Cardiac muscle cell (in vitro differentiated cells and primary cell): ENCODE data around the gene CTNNA2. TPM values are rescaled to one million over a fixed set of nuclear protein-coding genes. Genes with fewer than 3 reads are reported as not detected.

Source experiments
- DNase-seq, 2 donors: peaks; one replicate each; pipeline versions ENCODE4 v3.0.0 to v3.0.0-alpha.2; 2010 to 2017; ENCODE audit warnings: low read depth in 1 of 2, low spot score in 1 of 2
- H3K27ac ChIP-seq: fragments of 200-600 bp; sonication (generic); 2 replicates; pipeline ENCODE4 v1.5.1; 2016
- H3K27me3 ChIP-seq: fragments of 200-600 bp; sonication (generic); 2 replicates; pipeline ENCODE4 v1.6.0; 2016; ENCODE audit warnings: control low read depth
- H3K36me3 ChIP-seq: fragments of 200-600 bp; sonication (generic); 2 replicates; pipeline ENCODE4 v1.5.1; 2016; ENCODE audit warnings: control low read depth
- H3K4me1 ChIP-seq: fragments of 200-600 bp; sonication (generic); 2 replicates; pipeline ENCODE4 v1.8.1; 2017; ENCODE audit warnings: low read depth, mild to moderate bottlenecking, mixed run types
- H3K4me3 ChIP-seq: fragments of 200-600 bp; sonication (generic); 2 replicates; pipeline ENCODE4 v1.5.1; 2016; ENCODE audit warnings: mild to moderate bottlenecking
- H3K9me3 ChIP-seq: fragments of 200-600 bp; sonication (generic); 2 replicates; pipeline ENCODE4 v1.5.1; 2017; ENCODE audit warnings: low read depth, mild to moderate bottlenecking, control low read depth
- polyA plus RNA-seq: library from polyadenylated mRNA; unstranded; fragments of >200 nt; fragmentation: Nextera tagmentation; extraction: Ambion mirVana; gene quantifications from 2 replicates; pipeline ENCODE4 v1.2.1, GENCODE V29; 2016
- total RNA-seq: library from RNA; depleted of rRNA; stranded (reverse); fragments of >200 nt; gene quantifications from 2 replicates; pipeline ENCODE4 v1.2.3, GENCODE V29; 2016
- TF ChIP-seq, protein P1 (sequence below): IDR thresholded peaks from 2 replicates; pipeline ENCODE4 v1.5.1; 2012; ENCODE audit warnings: low read depth, mild to moderate bottlenecking, low read length

Gene CTNNA2
- total and polyA plus RNA-seq, 2 experiments from 2014 or later: 7.4 to 17.4 TPM

DNA sequence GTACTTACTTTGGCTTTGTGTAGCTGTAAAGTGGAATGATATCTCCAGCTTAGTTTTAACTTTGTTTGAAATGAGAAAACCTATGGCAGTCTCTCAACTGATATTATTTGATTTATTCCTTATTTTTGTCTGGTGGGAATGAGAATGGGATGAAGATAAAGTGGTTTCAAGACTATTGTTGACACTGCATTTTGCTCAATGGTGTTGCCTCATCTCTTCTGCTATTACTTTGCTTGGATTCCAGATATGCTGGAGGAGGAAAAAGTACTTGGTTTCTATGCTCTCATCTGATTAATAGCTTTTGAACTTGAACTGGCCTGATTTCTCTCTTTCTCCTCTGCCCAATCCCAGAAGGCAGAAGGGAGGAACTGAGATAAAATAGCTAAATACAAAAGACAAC, 198.2 kb downstream of the CTNNA2 start:
- Histone ChIP-seq H3K4me1 (no peaks in the 10 kb centered on the region), H3K27me3 (no peaks in the 10 kb centered on the region), H3K9me3 (no peaks in the 10 kb centered on the region), H3K36me3 (no peaks in the 10 kb centered on the region), H3K4me3 (no peak overlapping the region), H3K27ac (no peak overlapping the region)
- TF ChIP-seq, protein P1, sequence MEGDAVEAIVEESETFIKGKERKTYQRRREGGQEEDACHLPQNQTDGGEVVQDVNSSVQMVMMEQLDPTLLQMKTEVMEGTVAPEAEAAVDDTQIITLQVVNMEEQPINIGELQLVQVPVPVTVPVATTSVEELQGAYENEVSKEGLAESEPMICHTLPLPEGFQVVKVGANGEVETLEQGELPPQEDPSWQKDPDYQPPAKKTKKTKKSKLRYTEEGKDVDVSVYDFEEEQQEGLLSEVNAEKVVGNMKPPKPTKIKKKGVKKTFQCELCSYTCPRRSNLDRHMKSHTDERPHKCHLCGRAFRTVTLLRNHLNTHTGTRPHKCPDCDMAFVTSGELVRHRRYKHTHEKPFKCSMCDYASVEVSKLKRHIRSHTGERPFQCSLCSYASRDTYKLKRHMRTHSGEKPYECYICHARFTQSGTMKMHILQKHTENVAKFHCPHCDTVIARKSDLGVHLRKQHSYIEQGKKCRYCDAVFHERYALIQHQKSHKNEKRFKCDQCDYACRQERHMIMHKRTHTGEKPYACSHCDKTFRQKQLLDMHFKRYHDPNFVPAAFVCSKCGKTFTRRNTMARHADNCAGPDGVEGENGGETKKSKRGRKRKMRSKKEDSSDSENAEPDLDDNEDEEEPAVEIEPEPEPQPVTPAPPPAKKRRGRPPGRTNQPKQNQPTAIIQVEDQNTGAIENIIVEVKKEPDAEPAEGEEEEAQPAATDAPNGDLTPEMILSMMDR: no peak
- no peak for DNase-seq

DNA sequence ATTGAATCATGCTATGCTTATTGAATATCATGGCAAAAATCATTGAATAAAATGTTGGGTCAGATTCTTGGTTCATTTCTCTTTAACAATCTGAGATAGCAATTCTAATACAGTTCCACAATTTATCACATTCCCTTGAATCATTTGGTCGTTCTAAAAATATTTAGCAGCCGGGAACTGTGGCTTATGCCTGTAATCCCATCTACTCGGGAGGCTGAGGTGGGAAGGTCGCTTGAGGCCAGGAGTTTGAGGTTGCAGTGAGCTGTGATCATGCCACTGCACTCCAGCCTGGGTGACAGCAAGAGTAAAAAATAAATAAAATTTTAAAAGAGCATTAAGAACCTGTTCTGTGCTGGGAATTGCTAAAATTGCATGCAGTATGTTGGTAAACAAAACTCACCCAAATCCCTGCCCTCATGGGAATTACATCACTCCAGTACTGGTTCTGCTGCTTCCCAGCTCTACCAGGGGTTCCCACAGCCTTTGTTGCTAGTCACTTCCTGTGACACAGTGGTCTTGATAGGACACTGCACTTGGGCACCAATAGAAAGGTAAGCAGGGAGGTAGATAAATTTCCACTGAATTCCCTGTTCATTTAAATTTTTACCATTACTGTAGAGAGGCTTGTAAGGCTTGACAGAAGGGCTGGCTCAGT, 200.4 kb downstream of the CTNNA2 start:
- H3K27me3 ChIP-seq: no peaks in the 10 kb centered on the region
- no peaks in the 10 kb centered on the region for H3K4me1 ChIP-seq
- no peak overlapping the region for H3K4me3 ChIP-seq
- H3K36me3 ChIP-seq: no peaks in the 10 kb centered on the region
- TF ChIP-seq, protein P1: no peak
- H3K9me3 ChIP-seq: no peaks in the 10 kb centered on the region
- DNase-seq: no peak
- no peak overlapping the region for H3K27ac ChIP-seq

DNA sequence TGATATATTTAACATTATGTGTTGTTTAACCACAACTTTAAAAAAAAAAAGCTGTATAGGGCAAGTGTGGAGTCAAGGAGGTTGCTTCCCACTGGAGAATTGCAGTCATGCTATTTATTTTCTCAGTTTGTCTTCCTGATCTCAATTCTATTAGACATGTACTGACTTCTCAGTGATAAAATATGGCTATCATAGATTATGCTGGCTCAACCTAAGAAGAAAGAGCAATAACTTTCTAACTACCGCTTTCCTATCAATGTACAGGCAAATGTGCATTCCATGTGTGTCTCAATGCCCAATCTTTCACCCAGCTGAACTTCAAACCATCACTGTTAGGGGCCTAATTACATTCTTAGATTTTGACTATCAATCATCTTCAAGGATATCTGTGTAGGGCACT, 201.4 kb downstream of the CTNNA2 start:
- TF ChIP-seq, protein P1: no peak
- Histone ChIP-seq H3K36me3 (no peaks in the 10 kb centered on the region), H3K27me3 (no peaks in the 10 kb centered on the region), H3K4me3 (no peak overlapping the region), H3K9me3 (no peaks in the 10 kb centered on the region), H3K4me1 (no peaks in the 10 kb centered on the region), H3K27ac (no peak overlapping the region)
- no peak for DNase-seq

DNA sequence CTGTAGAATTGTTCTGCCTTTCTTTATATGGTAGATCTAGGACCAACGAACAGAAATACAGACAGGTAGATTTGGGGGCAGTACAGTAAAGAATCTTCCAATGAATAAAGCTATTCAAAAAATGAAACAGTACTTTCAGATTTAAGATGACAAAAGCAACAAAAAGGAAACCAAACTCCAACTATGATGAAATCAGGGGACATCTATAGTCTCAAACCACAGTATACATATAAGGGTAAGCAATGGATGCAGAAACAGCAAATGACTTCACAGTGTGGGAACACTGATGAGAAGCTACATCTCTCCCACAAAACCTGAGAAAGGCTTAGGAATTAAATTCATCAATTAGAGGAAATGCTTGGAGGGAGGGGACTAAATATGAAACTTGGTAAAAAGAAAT, 202.5 kb downstream of the CTNNA2 start:
- Histone ChIP-seq H3K27me3 (no peaks in the 10 kb centered on the region), H3K4me3 (no peak overlapping the region), H3K4me1 (no peaks in the 10 kb centered on the region), H3K27ac (no peak overlapping the region), H3K9me3 (no peaks in the 10 kb centered on the region), H3K36me3 (no peaks in the 10 kb centered on the region)
- TF ChIP-seq, protein P1: no peak
- DNase-seq: no peak

DNA sequence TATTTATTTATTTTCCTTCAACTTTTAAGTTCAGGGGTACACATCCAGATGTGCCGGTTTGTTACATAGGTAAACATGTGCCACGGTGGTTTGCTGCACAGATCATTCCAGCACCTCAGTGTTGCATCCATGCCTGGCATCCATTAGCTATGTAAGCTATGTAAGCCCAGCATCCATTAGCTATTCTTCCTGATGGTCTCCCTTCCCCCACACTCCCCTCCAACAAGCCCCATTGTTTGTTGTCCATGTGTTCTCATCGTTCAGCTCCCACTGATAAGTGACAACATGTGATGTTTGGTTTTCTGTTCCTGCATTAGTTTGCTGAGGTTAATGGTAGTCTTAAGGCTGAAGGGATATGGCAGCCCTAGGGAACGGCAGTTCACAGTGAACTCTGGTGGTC, 203.4 kb downstream of the CTNNA2 start:
- Histone ChIP-seq H3K9me3 (no peaks in the 10 kb centered on the region), H3K36me3 (no peaks in the 10 kb centered on the region), H3K27me3 (no peaks in the 10 kb centered on the region), H3K4me1 (no peaks in the 10 kb centered on the region), H3K4me3 (no peak overlapping the region), H3K27ac (no peak overlapping the region)
- TF ChIP-seq, protein P1: no peak
- DNase-seq: no peak
